Calu3 (cell line): Measurements from ENCODE around the gene OGFOD1. TPM values are rescaled to one million over a fixed set of nuclear protein-coding genes. Genes with fewer than 3 reads are reported as not detected.
A peak's percentile ranks its signal among the peaks of the same experiment; 100 is the strongest.

Source experiments
- BruUV-seq: library from RNA; stranded (reverse); fragments of 400-500 nt; replicated peaks from 2 replicates; lab custom pipeline; 2021; lab: Mats Ljungman, UMichigan
- CTCF ChIA-PET: fragments of 300-600 bp; sonication (Branson Sonifier 250); formaldehyde crosslinking; loops from one replicate; lab custom pipeline; 2022; ENCODE audit warnings: antibody characterized with exemption; lab: Charles Lee
- DNase-seq: peaks from one replicate; pipeline ENCODE4 v3.0.0; 2022
- H3K27ac Mint-ChIP-seq: one replicate; pipeline ENCODE4 v1.8.0; 2022; ENCODE audit warnings: mixed read lengths; ENCODE audit not compliant: unreplicated experiment
- H3K27me3 Mint-ChIP-seq: one replicate; pipeline ENCODE4 v1.8.0; 2022; ENCODE audit warnings: mixed read lengths; ENCODE audit not compliant: unreplicated experiment
- H3K36me3 Mint-ChIP-seq: one replicate; pipeline ENCODE4 v1.8.0; 2022; ENCODE audit warnings: mild to moderate bottlenecking, moderate library complexity, mixed read lengths; ENCODE audit not compliant: insufficient read depth, unreplicated experiment
- H3K4me1 Mint-ChIP-seq: one replicate; pipeline ENCODE4 v1.8.0; 2022; ENCODE audit warnings: mild to moderate bottlenecking, low read depth, mixed read lengths; ENCODE audit not compliant: unreplicated experiment
- H3K4me3 Mint-ChIP-seq: one replicate; pipeline ENCODE4 v1.8.0; 2022; ENCODE audit warnings: mild to moderate bottlenecking, low read depth, moderate library complexity, mixed read lengths; ENCODE audit not compliant: unreplicated experiment
- H3K9me3 Mint-ChIP-seq: one replicate; pipeline ENCODE4 v1.8.0; 2022; ENCODE audit warnings: low read depth, mixed read lengths; ENCODE audit not compliant: unreplicated experiment
- CTCF ChIP-seq: fragments of 200-600 bp; IDR thresholded peaks from one replicate; pipeline ENCODE4 v1.8.0; 2022; ENCODE audit warnings: antibody characterized with exemption; ENCODE audit not compliant: unreplicated experiment
- intact Hi-C: fragments of 100-400 bp; cut with micrococcal nuclease; formaldehyde crosslinking; loops from one replicate; pipeline ENCODE4 v1.10.0; 2022; ENCODE audit not compliant: unreplicated experiment
- total RNA-seq: library from RNA; stranded (reverse); gene quantifications from 2 replicates; pipeline ENCODE4 v1.2.3, GENCODE V29; 2022

The OGFOD1 gene
- total RNA-seq, 1 experiment from 2014 or later, result 60.6 TPM

DNA sequence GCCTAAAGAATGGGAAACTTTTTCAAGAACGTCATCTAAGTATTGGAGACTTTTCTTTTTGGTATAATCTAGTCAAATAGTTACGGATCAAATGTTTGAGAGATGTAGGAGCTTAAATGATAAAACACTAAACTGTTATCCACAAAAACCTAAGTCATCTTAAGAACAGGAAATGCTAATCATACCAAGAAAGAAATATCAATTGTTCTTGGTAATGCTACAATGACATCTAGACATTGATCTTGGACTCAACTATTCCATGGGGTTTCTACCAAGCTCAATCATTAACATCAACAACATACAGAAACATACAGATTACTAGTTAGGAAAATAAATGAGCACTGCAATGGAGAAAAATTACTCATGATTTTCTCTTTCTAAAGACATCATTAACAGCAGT, 4.1 kb upstream of the OGFOD1 start:
- Mint-ChIP-seq H3K27me3 (no peaks in the 10 kb centered on the region), H3K36me3 (peaks cover 48% of the 10 kb centered on the region), H3K4me1 (peaks cover 29% of the 10 kb centered on the region), H3K9me3 (no peaks in the 10 kb centered on the region), H3K4me3 (peak overlapping the region; percentile 77), H3K27ac (peak overlapping the region; percentile 16)
- no TSS peak for BruUV-seq
- DNase-seq, result no peak
- no peak for TF ChIP-seq CTCF
- intact Hi-C loops, result loop anchor here (5.0 kb wide), 1 partner anchor 40 kb away; no protein-coding TSS in a partner anchor
- CTCF ChIA-PET, result no interaction called here

DNA sequence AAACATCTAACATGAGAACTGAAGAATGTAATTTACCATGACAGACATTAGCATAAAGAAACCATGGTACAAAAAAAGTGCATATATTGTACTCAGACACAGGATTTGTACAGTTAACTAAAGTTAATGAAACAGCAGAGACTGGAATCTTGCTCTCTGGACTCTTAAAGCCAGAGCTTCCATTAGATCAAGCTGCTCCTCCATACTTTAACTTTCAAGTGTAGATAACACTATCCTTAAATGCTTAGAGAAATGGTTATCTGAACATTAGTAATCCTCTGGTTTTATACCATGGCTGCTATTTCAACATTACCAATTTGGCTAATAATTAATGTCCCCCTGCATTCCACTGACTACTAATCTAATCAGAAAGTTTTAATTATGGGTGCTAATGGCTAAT, 3.3 kb upstream of the OGFOD1 start:
- CTCF ChIA-PET, result no interaction called here
- H3K27ac Mint-ChIP-seq, result peak overlapping the region; percentile 16

DNA sequence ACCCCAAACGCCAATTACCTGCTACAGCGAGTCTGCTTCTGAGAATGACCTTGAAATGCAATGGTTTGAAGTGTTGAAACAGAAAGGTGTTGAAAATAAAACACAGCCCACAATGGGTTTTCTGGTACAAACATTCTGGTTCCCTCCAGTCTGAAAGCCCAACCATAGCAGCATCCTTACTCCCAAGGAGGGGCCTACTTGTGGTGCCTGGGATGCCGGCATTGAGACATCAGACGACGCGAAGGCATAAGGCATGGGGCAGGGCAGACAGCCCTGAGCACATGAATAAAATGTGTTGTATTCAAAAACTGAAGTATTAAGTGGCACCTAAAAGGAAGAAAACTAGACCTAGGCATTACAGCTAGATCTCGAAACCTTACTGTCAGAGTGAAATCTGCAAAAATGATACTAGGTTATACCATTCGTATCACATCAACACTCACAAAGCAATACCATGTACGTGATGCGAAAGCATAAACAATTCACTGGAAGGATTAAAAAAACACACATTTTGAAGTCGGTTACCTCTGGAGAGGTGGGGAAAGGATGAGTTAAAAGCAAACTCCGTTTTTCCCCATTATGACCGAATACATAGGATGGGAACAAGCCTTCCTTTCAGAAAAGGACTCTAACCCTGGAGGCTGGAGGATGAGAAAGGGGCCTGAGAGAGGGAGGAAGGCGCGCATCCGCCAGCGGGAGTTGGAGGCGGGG, 924 bp upstream of the OGFOD1 start:
- no peak for DNase-seq
- Mint-ChIP-seq H3K9me3 (no peaks in the 10 kb centered on the region), H3K27ac (peak overlapping the region; percentile 76), H3K36me3 (peaks cover 53% of the 10 kb centered on the region), H3K4me3 (peak overlapping the region; percentile 77), H3K4me1 (peaks cover 29% of the 10 kb centered on the region), H3K27me3 (no peaks in the 10 kb centered on the region)
- TF ChIP-seq CTCF, result no peak
- intact Hi-C loops, result no loop called here
- CTCF ChIA-PET, result interaction anchor here (1.0 to 1.1 kb wide), 6 partner anchors 29 to 252 kb away, joined by 3 to 9 read pairs (median 4); no protein-coding TSS in a partner anchor
- TSS peak; percentile 36 for BruUV-seq

More for the DNA sequence above, 3.3 kb upstream of the OGFOD1 start:
- no TSS peak for BruUV-seq
- intact Hi-C loops, result loop anchor here (5.0 kb wide), 1 partner anchor 41 kb away; no protein-coding TSS in a partner anchor
- Mint-ChIP-seq H3K36me3 (peaks cover 45% of the 10 kb centered on the region), H3K9me3 (no peaks in the 10 kb centered on the region), H3K27me3 (no peaks in the 10 kb centered on the region), H3K4me3 (peak overlapping the region; percentile 77), H3K4me1 (peaks cover 29% of the 10 kb centered on the region)
- DNase-seq, result no peak
- TF ChIP-seq CTCF, result no peak

- peak overlapping the region; percentile 77 for H3K4me3 Mint-ChIP-seq
- no peaks in the 10 kb centered on the region for H3K9me3 Mint-ChIP-seq
- TSS peak; percentile 30 for BruUV-seq
- intact Hi-C loops, result no loop called here
- no peak for TF ChIP-seq CTCF
- H3K27me3 Mint-ChIP-seq, result no peaks in the 10 kb centered on the region
- peak; percentile 13 for DNase-seq
- H3K4me1 Mint-ChIP-seq, result peaks cover 29% of the 10 kb centered on the region
- CTCF ChIA-PET, result interaction anchor here (0.5 to 1.1 kb wide), 8 partner anchors 27 to 250 kb away, joined by 3 to 9 read pairs (median 4); no protein-coding TSS in a partner anchor
- H3K27ac Mint-ChIP-seq, result peak overlapping the region; percentile 76
- H3K36me3 Mint-ChIP-seq, result peaks cover 59% of the 10 kb centered on the region
Observed at GRCh38 chr16:56451753-56452689, 667 bp downstream of the OGFOD1 start.
